Coronary artery (tissue), 2 donors: ENCODE measurements around the gene GEMIN8.

Experiments used
- DNase-seq: peaks from one replicate; pipeline ENCODE4 v3.0.0-alpha.2; 2017; ENCODE audit warnings: low spot score
- H3K27ac ChIP-seq, 2 donors: fragments of 200-600 bp; sonication (generic); one replicate each; pipeline ENCODE4 v1.5.1; 2016 to 2019
- H3K4me3 ChIP-seq: fragments of 200-600 bp; sonication (generic); 2 replicates; pipeline ENCODE4 v1.5.1; 2016; ENCODE audit warnings: mild to moderate bottlenecking, moderate library complexity
- CTCF ChIP-seq: fragments of 200-600 bp; sonication (generic); IDR thresholded peaks from one replicate; pipeline ENCODE4 v1.5.1; 2019; ENCODE audit warnings: antibody characterized with exemption

The GEMIN8 gene

GRCh38 chrX:14022019-14022418 is 7.7 kb downstream of the GEMIN8 start:
- H3K27ac ChIP-seq: no peak overlapping the region
- TF ChIP-seq CTCF: no peak
- H3K4me3 ChIP-seq: no peak overlapping the region
- no peak for DNase-seq

DNA sequence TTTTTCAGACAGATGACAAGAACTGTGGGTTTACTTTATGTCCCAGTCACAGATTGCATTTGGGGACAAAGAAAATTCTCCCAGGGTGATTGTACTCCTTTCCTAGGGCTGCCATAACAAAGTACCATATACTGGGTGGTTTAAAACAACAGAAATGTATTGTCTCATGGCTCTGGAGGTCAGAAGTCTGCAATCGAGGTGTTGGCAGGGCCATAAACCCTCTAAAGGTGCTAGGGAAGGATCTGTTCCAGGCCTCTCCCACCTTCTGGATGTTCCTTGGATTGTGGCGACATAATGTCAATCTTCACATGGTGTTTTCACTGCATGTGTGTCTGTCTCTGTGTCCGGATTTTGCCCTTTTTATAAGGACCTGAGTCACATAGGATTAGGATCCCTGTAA is 12.3 kb downstream of the GEMIN8 start:
- no peak for TF ChIP-seq CTCF
- DNase-seq: no peak
- Histone ChIP-seq H3K4me3 (no peak overlapping the region), H3K27ac (no peak overlapping the region)

DNA sequence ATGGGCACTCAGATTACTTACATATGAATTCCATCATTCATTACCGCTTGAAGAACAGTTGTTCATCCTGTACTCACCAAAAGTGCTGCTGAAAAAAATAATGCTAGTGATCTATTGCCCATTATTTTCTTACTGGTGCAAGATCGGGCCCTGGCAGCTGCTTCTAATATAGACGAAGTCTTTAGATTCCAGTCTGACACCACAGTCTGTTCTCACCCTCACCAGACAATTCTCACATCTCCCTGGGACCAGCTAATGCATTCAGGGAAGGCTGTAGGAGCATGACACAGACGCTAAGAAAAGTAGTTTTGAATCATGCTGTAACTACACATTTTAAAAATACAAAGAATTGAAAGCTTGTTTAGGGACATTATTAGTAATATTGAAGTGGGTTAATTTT is 13.8 kb downstream of the GEMIN8 start:
- no peak for TF ChIP-seq CTCF
- H3K27ac ChIP-seq: peak overlapping the region in 1 of 2 donors; percentile 39

DNA sequence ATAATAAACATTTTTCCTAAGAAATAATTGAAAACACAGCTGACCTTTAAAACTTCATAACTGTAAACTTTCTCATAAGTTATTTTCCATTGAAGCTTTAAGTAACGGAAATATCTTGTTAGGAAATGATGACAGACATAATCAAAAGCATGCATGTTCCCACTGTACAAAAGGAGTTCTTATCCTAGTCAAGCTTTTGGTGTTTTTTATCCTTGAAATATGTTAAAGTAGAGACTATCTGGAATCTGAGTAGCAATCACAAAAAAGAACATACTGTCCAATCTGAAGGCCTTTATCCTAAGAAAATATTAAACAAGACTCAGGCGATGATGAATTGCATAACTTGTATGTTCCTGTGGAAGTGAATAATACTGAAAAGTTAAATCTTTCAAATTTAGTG is 14.4 kb downstream of the GEMIN8 start:
- DNase-seq: no peak
- H3K27ac ChIP-seq: peak overlapping the region in 1 of 2 donors; percentile 24
- H3K4me3 ChIP-seq: no peak overlapping the region
- TF ChIP-seq CTCF: no peak

More for the DNA sequence above, 13.8 kb downstream of the GEMIN8 start:
- H3K4me3 ChIP-seq: no peak overlapping the region
- DNase-seq: no peak

DNA sequence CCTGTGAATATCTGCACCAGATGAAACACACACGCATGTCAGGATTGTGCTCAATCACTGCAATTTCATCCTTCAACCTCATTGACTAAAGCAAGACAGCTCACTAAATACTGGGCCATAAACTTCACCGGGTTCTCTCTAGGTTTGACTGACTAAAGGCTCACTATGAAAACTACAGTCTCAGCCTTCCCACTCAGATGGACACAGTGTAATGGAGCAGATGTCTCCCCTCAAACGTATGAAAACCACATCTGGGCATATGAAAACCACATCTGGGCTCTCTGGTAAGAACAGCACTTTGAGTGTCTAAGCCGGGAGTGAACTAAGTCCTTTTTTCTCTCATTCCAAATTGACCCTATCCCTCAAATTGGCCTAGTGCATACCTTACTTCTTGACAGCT is 15.2 kb downstream of the GEMIN8 start:
- no peak for TF ChIP-seq CTCF
- DNase-seq: no peak
- Histone ChIP-seq H3K4me3 (no peak overlapping the region), H3K27ac (peak overlapping the region in 1 of 2 donors; percentile 24)

- no peak overlapping the region for H3K4me3 ChIP-seq
- no peak overlapping the region for H3K27ac ChIP-seq
- DNase-seq: no peak
- TF ChIP-seq CTCF: no peak
Measured at GRCh38 chrX:14013054-14013453, 16.6 kb downstream of the GEMIN8 start.

GRCh38 chrX:14010566-14010965 is 19.1 kb downstream of the GEMIN8 start:
- Histone ChIP-seq H3K4me3 (no peak overlapping the region), H3K27ac (no peak overlapping the region)
- no peak for DNase-seq
- TF ChIP-seq CTCF: no peak
